Fibroblast of skin of back (primary cell): ENCODE data around the gene HTR6. TPM values are rescaled to one million over a fixed set of nuclear protein-coding genes. Genes with fewer than 3 reads are reported as not detected.
"Not testable (repeated sequence)": the region's sequence is repeated elsewhere in the genome, so short reads cannot be mapped to it uniquely, and the experiment has no call there.

Experiments
- DNase-seq: peaks from one replicate; pipeline ENCODE4 v3.0.0-alpha.2; 2013
- polyA plus RNA-seq, 2 experiments: library from polyadenylated mRNA; unstranded; fragments of 120-200 nt; gene quantifications; one replicate each; pipeline ENCODE4 v1.2.1, GENCODE V29; 2013; ENCODE audit not compliant: insufficient read length in 2 of 2

The HTR6 gene
- not detected for polyA plus RNA-seq (2013, experiment 1 of 2; ENCODE audit: insufficient read length)
- polyA plus RNA-seq (2013, experiment 2 of 2; ENCODE audit: insufficient read length): not detected

DNA sequence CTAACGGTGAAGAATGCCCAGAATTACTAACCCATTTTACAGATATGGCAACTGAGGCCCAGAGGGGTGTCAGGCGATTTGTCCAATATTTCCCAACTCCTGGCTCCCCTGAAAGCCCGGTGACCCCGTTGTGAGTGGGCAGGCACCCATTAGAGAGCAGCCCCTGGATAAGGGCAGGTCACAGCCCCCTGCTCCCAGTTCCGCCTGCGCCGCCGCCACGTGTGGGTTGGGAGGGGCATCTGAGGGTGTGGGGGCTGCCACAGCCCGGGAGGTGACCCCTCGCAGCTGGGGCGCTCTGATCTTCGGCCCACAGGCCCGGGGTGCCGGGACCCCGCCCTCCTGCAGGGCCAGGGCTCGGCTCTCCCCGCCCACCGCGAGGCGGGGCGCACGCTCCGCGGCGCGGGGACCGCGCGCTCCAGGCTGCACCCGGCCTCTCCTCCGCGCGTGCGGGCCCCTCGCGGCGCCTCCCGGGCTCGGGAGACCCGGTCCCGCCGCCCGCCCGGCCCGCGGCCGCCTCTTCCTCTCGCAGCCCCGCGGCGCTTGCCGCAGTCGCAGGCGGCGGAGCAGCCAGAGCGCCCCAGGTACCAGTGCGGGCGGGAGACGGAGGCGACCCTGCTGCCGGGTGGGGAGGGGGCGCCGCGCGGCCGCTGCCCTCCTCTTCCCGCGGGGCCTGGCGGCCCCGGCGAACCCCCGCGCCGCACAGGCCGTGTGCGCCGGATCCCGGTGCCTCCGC lies at the start of gene HTR6:
HTR6 (plus strand) TSS at position 423 of the 733 bp plus-strand sequence. CDS start 879 bp downstream, outside the sequence.
- no peak for DNase-seq

- DNase-seq: no peak
Observed at GRCh38 chr1:19615438-19615837, 49.2 kb upstream of the HTR6 start.

- peak; percentile 50 for DNase-seq
Observed at GRCh38 chr1:19616489-19616888, 48.2 kb upstream of the HTR6 start.

GRCh38 chr1:19617376-19617775 lies 47.3 kb upstream of the HTR6 start:
- DNase-seq: no peak

DNA sequence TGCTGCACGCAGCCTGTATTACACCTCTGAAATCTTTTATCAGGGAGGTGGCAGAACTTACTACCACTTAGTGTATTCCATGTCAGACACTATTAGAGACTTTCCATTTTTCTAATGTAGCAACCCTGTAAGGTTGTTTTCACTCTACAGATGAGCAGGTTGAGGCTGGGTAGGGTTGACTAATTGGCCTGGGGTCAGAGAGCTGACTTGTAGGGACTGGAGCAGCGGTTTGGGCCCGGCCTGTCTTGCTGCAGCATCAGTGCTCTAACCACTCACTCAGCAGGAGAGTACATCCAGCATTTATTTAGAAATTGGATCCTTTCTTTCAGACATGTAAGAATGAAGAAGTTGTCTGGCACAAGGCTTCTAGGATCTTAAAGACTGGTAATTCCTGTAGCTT lies 46.2 kb upstream of the HTR6 start:
- no peak for DNase-seq

DNA sequence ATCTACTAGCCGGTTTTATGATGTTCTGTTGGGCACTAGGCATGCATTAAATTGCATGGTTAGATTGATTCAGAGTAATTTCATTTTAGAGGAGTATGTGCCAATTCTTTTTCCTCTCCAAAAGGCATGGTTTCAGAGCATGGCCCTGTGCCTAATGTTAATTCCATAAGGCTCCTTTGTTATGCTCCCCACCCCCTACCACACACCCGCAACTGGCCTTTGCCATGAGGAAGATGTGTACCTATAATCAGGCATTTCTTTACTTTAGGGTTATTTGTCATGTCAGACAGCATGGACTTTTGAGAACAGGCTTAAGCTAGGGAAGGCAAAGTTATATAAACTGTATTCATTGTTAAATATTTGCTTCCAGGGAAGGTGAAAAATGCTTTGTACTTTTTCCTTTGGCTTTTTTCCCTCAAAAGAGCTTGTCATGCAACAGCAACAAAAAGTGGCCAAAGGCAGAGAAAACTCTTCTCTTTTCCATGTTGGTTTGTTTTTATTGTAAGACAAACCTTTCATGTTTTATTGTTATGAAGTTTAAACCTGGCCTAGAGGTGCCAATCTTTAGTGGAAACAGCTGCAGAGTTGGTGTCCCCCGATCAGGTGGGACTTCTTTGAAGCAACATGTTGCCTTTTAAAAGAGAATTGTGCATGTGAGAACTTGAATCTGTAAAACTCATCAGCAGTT lies 44.8 kb upstream of the HTR6 start:
- DNase-seq: no peak

- DNase-seq: peak; percentile 37
Observed at GRCh38 chr1:19620786-19621185, 43.9 kb upstream of the HTR6 start.

DNA sequence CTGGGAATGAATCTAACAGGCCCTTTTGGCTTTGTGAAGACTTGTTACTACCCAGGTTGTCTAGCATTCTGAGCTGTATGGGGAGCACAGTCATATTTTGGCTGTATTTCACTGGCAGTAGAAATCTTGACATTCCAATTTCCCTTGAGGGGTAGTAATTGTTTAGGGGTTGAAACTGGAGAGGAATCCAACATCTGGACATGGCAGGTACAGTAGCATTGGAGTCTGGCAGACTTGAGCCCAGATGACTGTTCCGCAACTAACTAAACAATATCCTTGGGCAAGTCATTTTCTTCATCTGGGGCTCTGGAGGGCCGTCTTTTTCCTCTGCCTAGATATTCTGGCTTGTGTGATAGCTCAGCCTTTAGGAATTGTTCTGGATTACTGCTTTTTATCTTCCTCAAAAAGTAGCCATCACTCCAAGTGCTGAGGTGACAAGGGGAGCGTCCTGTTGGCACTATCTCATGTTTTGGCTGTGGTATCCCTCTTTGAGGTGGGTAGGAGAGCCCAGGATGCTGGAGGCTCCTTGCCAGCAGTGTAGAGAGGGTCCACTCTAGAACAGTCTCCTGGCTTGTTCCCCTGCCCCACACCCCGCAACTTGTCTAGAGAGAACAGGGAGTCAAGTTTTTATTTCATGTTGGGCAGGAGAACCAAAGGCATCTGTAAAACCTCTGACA lies 43.3 kb upstream of the HTR6 start:
- DNase-seq: no peak

DNA sequence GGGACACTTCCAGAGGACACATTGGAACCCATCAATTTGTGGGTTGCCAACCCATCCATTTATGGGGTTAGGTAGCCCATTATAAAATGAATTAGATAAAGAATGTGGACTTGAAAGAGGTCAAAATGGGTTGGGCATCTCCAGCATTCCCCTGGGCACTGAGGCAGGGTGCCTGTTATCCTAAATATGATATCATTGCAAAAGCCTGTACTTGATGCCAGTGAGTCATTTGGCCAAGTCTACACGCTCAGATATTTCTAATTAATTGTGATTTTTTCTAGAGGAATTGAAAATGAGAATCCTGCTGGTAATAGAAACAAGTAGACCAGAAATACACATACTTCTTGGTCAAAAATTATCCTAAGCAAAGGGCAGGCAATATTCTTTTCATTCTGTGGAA lies 42.5 kb upstream of the HTR6 start:
- DNase-seq: peak; percentile 62

DNA sequence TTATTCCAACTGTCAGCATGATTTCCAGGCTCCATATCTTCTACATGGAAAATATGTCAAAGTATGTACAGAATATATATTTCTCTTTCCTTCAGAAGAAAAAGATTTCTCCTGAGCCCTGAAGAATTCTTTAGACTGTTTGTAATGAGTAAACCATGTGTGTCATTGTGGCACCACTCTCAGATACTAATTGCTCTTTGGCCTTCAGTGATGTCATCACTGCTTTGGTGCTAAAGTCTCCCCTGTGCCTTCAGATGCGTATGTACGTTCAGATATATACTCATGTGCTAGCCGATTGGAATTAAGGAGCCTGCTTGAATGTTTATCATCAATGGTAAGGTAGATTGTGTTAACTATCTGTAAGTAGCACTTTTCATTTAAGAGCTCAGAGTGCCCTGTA lies 41.2 kb upstream of the HTR6 start:
- DNase-seq: no peak

DNA sequence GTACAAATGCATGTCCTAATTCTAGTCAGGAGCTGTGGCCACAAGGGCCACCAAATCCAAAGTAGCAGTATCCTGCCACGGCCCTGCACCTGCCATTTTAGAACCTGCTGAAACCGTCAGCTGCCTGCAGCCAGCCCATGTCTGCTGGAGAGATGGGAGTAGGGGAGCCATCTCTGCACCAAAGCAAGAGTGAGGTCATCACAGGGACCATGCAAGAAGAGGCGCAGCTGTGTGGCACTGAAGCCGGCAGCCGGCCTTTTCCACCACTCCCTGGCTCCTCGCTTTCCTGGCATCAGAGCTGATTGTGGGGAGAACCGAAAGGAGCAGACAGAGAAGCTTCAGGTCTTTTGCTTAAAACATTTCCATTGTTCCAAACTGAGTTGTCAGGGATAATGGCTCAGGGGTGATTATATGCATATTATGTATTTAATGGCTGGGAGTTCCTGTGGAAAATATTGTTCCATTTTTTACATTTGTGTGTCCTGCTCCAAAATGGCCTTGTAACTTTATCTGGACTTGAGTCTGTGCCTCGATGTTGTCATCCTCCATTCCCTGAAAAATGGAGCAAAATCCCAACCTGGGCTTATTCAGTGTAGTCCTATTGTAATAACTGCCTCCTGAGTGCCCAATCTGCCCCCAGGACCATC lies 39.3 kb upstream of the HTR6 start:
- DNase-seq: no peak

DNA sequence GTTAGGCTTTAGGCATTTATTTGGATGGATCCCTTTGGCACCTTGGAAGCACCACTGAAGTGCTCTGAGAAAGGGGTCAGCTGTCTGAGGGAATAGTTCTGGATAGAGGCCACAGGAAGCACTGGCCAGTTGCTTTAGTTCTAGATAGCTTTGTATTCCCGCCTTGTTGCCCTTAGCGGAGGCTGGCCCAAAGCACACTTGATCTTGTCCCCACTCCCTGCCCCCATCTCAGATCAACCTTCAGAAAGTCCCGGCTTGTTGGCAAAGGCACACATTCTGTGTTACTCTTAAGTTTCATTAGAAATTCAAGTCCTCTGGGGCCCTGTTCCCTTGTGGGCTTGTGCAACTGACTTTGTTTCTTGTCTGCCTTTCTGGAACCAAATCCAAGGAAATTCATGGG lies 35.8 kb upstream of the HTR6 start:
- DNase-seq: no peak

DNA sequence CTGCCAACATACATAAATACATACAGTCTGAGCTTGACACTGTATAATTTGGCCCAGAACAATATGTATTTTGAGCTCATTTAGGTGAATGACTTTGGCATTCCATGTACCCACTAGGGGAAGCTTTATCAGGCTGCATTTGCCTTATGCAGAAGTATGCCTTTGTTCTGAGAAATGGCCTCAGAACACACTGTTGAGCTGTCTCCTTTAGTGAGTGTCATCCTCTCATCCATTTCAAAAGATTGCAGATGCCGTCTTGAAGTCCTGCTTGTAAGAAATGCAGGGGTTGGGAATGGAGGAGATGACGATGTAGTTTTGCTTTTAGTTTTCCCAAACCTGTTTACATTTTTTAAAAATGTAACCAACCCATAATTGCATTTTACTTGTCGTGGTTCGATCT lies 35.3 kb upstream of the HTR6 start:
- DNase-seq: no peak

DNA sequence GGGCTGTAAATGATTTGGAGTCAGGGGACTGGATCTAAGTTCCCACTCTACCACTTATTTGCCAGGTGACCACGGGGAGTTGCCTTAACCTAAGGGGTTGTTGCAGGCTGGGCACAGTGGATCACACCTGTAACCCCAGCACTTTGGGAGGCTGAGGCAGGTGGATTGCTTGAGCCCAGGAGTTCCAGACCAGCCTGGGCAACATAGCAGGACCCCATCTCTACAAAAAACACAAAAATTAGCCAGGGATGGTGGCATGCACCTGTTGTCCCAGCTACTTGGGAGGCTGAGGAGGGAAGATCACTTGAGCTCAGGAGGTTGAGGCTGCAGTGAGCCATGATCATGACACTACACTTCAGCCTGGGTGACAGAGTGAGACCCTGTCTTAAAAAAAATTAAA lies 34.5 kb upstream of the HTR6 start:
- DNase-seq: not testable (repeated sequence)

GRCh38 chr1:19630720-19631395 lies 33.8 kb upstream of the HTR6 start:
- DNase-seq: no peak

DNA sequence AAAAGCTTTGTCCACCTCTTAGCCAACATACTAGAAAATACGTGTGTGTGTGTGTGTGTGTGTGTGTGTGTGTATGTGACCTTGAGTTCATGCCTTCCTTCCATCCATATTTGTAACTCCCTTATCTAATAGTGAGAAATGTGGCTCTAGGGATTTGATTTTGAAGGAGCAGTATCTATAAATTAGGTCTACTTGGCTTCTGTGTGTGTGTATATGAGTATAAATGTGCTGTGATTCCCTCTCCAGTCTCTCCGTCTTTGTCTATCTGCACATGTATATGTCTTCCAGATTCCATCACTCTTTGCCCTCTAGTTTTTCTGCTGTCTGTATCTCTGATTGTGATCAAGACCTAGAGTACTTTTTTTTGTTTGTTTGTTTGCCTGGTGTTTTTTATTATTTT lies 32.5 kb upstream of the HTR6 start:
- DNase-seq: no peak

DNA sequence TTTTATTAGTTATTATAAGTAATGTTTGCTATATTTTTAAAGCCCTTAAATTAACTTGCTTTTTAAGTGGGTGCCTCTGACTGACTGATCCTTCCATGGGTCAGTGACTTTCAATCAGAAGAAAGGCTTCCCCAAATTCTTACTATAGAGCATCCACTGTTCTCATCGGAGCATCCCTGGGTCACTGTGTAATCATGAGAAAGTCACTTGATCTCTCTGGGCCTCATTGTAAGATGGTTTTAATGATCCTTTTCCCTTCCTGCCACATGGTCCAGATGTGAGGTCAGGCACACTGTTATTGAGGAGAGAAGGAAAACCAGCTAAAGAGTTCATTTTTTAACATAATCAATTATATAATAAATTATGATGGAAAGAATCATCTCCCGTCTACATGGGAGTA lies 31.6 kb upstream of the HTR6 start:
- no peak for DNase-seq

DNA sequence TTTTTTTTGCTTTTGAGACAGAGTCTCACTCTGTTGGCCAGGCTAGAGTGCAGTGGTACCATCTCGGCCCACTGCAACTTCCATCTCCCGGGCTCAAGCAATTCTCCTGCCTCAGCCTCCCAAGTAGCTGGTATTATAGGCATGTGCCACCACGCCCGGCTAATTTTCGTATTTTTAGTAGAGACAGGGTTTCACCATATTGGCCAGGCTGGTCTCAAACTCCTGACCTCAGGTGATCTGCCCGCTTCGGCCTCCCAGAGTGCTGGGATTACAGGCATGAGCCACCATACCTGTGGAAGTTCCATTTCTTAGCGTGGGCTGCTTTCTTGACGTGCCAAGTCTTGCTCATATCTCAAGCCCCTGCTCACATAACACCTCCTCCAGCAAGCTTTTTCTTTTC lies 29.6 kb upstream of the HTR6 start:
- DNase-seq: not testable (repeated sequence)

GRCh38 chr1:19635646-19636045 lies 29.0 kb upstream of the HTR6 start:
- no peak for DNase-seq

GRCh38 chr1:19636065-19636464 lies 28.6 kb upstream of the HTR6 start:
- no peak for DNase-seq

GRCh38 chr1:19636749-19637148 lies 27.9 kb upstream of the HTR6 start:
- not testable (repeated sequence) for DNase-seq

- DNase-seq: no peak
Observed at GRCh38 chr1:19637606-19638005, 27.1 kb upstream of the HTR6 start.
